Measurements from ENCODE around the gene LCN6.
A peak's percentile ranks its signal among the peaks of the same experiment; 100 is the strongest.
"Not testable (repeated sequence)": the region's sequence is repeated elsewhere in the genome, so short reads cannot be mapped to it uniquely, and the experiment has no call there.

LCN6 gene

GRCh38 chr9:136748201-136748600 lies at the start of gene LCN6:
TSS of gene LCN6 (minus strand) at chr9:136748525. CDS start at chr9:136748483, 42 bp downstream.
- no peak for DNase-seq (ENCODE audit: low spot score)

- not testable (repeated sequence) for DNase-seq (ENCODE audit: low spot score)
Observed at GRCh38 chr9:136796775-136797347, 48.5 kb upstream of the LCN6 start.

- no peak for DNase-seq (ENCODE audit: low spot score)
Observed at GRCh38 chr9:136796238-136796774, 48.0 kb upstream of the LCN6 start, which contains the start of gene CCDC183. TSS of gene CCDC183 (plus strand) at chr9:136796338. CDS start at chr9:136796398, 60 bp downstream.

- no peak for DNase-seq (ENCODE audit: low spot score)
Observed at GRCh38 chr9:136795000-136795348, 46.6 kb upstream of the LCN6 start.

GRCh38 chr9:136794281-136794999 lies 46.1 kb upstream of the LCN6 start:
- DNase-seq (ENCODE audit: low spot score): no peak

- DNase-seq (ENCODE audit: low spot score): no peak
Observed at GRCh38 chr9:136793086-136793946, 45.0 kb upstream of the LCN6 start.

DNA sequence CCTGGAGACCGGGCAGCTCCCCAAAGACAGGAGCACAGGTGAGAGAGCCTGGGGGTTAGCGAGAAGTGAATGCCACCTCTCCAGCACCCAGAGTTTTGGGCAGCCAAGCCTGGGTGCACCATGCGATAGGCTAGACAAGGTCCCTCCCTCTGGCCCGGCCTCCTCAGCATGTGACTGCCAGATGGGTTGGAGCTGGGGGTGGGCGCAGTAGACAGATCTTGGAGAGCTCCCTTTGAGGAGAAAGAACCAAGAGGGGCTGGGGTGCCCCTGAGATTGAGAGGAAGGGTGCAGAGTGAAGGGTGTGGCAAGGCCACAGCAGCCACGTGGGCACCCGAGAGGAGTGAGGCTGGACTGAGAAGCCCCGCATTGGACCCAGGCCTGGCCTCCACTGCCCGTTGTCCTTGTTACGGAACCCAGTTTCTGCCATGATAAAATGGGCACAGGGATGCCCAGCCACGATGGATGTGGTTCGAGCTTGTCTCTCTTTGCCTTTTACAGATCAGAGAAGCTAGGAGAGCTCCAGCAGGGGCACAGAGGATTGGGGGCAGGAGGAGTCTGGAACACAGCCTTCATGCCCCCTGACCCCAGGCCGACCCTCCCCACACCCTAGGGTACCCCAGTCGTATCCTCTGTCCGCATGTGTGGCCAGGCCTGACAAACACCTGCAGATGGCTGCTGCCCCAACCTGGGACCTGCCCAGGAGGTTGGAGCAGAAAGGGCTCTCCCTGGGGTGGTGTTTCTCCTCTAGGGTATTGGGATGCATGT lies 44.2 kb upstream of the LCN6 start:
- no peak for DNase-seq (ENCODE audit: low spot score)

DNA sequence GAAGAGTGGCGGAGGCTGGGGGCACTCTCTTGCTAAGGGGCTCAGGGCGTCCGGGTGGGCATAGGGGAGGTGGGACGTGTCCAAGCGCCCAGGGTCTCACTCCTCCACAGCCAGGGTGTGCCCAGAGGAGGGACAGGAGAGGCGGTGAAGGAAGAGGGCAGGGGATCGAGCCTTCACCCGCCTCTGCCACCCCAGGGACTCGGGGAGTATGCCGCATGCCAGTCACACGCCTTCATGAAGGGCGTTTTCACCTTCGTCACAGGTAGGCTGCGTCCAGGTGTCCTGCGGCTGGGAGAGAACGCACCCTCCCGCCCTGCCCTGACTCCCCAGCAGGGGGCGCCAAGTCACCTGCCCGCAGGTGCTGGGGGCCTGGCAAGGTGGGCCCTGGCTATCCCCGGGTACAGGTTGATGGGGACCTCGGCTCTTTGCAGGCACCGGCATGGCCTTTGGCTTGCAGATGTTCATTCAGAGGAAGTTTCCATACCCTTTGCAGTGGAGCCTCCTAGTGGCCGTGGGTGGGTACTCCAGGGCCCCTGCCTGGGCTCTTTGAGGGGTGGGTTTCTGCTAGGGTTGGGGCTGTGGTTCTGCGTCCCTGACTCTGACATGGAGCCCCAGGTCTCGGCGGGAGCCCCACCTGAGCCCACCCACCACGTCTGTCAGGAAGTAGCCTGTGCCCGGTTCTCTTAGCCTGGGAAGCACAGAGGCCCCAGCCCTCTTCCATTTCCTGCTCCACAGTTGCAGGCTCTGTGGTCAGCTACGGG lies 43.4 kb upstream of the LCN6 start:
- DNase-seq (ENCODE audit: low spot score): peak; percentile 82

DNA sequence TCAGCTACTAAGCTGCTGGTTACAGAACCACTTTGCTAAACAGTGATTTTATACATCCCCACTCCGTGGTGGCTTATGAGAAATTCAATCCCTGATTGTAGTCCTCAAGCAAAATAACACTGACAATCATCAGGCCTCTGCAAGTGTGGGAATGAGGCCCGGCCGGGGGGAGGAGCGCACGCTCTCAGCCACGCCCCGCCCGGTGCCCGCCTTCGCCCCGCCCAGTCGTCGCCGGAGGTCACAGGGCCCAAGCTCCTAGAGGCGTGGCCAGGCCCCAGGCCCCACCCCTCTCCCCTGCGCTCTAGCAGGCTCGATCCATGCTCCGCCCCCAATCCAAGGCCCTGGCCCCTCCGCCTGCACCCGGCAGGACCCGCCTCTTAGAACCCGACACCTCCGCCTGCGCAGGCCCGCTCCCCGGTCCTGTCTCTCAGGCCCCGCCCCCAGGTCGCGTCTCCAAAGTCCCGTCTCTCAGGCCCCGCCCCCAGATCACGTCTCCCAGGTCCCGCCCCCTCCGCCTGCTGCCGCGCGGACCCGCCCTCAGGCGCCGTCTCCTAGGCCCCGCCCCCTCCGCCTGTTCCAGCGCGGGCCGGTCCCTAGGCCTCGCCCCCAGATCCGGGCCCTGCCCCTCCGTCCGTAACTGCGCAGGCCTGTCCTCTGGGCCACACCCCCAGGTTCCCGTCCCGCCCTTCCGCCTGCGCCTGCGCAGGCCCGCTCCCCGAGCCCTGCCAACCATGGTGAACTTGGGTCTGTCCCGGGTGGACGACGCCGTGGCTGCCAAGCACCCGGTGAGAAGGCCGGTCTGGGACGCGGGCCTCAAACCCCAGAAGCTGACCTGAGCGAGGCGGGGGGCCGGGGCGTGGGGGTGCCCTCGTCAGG lies 42.6 kb upstream of the LCN6 start, which contains the start of gene TMEM141:
TSS of gene TMEM141 (plus strand) at position 705 of the 876 bp plus-strand sequence. CDS start at position 732, 27 bp downstream.
- peak; percentile 100 for DNase-seq (ENCODE audit: low spot score)

- DNase-seq (ENCODE audit: low spot score): no peak
Observed at GRCh38 chr9:136789523-136789937, 41.2 kb upstream of the LCN6 start.

DNA sequence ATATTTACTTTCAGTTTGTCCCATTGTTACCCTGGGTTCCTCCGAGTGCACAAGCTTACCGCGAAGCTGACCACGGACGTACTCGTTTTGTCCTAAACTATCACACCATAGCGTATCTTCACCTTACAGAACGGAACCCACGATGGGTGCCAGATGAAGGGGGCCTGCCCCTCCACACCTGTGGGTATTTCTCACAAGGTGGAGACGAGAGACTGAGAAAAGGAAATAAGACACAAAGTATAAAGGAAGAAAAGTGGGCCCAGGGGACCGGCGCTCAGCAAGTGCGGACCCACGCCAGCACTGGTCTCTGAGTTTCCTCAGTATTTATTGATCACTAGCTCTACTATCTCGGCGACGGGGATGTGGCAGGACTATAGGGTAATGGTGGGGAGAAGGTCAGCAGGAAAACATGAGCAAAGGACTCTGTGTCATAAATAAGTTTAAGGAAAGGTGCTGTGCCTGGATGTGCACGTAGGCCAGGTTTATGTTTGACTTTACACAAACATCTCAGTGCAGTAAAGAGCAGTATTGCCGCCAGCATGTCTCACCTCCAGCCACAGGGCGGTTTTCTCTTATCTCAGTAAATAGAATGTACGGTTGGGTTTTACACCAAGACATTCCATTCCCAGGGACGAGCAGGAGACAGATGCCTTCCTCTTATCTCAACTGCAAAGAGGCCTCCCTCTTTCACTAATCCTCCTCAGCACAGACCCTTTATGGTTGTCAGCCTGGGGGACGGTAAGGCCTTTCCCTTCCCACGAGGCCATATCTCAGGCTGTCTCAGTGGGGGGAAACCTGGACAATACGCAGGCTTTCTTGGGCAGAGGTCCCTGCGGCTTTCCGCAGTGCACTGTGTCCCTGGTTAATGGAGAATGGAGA lies 40.6 kb upstream of the LCN6 start:
- DNase-seq (ENCODE audit: low spot score): not testable (repeated sequence)

DNA sequence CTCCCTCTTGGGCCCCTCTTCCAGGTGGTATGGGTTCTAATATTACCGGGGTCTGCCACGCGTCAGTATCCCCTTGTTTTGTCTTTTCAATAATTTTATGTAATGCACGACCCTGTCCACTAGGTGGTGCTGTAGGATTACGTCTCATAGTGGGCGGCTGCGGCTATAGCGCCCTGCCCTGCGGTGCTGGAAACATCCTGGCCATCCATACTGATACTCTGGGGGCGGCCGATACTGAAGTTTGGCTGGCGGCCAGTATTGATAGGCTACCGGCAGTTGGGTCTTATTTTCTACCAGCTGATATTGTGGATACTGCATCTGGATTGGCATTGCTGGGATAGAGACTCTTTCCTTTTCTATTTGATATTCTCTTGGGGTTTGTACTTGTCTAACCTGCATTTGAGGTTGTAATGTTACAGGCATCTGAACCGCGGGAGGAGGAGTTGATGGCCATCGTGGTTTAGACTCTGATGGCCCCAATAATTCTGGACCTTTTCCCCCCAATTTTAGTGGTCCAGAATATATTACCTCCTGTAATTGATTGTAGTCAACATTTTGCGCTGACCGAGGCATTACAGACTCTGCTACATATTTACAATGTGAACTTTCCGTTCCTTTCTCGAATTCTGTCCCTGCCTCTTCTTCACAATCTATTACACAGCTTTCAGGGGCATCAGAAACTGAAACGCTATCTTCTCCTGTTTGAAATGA lies 39.5 kb upstream of the LCN6 start:
- peak; percentile 84 for DNase-seq (ENCODE audit: low spot score)

GRCh38 chr9:136786983-136787382 lies 38.7 kb upstream of the LCN6 start:
- DNase-seq (ENCODE audit: low spot score): not testable (repeated sequence)

DNA sequence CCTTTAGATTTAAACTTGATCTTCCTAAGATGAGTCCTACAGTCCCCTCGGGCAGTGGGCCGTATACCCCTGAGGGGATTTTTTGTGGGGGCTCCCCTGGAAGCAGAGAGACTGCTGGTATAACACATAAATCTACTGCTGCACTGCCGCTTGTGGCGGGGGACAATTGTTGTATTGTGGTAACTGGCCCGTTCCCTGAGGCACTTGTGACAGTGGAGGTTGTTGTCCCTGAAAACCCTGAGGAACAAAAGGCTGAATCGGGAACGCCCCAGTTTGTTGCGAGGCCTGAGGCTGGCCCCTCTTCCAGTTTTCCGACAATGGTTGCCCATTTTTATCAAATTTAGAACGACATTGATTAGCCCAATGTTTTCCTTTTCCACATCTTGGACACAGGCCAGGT lies 38.1 kb upstream of the LCN6 start:
- no peak for DNase-seq (ENCODE audit: low spot score)

GRCh38 chr9:136785565-136786355 lies 37.4 kb upstream of the LCN6 start:
- not testable (repeated sequence) for DNase-seq (ENCODE audit: low spot score)

DNA sequence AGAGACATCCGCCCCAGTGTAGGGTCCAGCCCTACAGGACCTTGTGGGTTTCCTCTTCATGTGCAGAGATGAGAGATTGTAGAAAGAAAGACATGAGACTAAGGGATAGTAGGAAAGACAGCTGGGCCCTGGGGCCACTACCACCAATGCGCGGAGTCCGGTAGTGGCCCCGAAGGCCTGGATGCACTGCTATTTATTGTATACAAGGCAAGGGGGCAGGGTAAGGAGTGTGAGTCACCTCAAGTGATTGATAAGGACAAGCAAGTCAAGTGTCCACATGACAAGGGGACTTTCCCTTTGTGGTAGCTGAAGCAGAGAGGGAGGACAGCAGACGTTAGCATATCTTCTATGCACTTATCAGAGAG lies 36.7 kb upstream of the LCN6 start:
- DNase-seq (ENCODE audit: low spot score): no peak

DNA sequence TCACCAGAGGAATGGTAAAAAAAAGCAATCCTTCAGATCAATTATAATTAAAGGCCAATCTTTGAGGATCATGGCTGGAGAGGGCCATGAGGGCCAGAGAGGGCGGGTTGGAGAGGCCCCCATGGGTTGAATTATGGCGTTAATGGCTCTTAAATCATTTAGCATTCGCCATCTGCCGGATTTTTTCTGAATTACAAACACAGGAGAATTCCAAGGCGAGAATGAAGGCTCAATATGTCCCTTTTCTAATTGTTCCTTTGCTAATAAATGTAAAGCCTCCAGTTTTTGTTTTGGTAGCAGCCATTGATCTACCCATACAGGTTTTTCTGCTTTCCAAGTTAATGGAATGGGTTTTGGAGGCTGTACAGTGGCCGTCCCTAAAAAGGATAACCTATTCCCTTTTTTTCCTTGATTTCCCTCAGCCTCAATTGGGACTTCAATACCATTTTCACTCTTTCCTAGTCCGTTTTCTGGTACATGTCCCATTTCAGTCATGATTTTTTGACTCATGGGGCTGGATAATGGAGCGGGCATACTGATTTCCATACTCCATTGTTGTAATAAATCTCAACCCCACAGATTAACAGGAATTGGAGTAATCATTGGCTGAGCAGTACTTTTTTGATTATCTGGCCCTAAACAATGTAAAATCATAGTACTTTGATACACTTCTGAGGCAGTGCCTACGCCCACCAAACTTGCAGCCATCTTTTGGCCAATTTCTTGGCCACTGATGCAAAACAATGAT lies 36.1 kb upstream of the LCN6 start:
- no peak for DNase-seq (ENCODE audit: low spot score)

All from ecto neural progenitor cell (in vitro differentiated cells).